Glutamatergic neuron (in vitro differentiated cells): Measurements from ENCODE around the gene TTC38. TPM values are rescaled to one million over a fixed set of nuclear protein-coding genes. Genes with fewer than 3 reads are reported as not detected.

ENCODE experiments used
- DNase-seq: peaks from one replicate; pipeline ENCODE4 v3.0.0; 2022
- H3K27ac Mint-ChIP-seq: one replicate; pipeline ENCODE4 v1.8.0; 2020; ENCODE audit warnings: mild to moderate bottlenecking, mixed read lengths, inconsistent platforms; ENCODE audit not compliant: unreplicated experiment
- H3K27me3 Mint-ChIP-seq: one replicate; pipeline ENCODE4 v1.8.0; 2020; ENCODE audit warnings: mild to moderate bottlenecking, moderate library complexity, mixed read lengths, inconsistent platforms; ENCODE audit not compliant: unreplicated experiment
- H3K36me3 Mint-ChIP-seq: one replicate; pipeline ENCODE4 v1.8.0; 2020; ENCODE audit warnings: mild to moderate bottlenecking, mixed read lengths, inconsistent platforms; ENCODE audit not compliant: unreplicated experiment
- H3K4me1 Mint-ChIP-seq: one replicate; pipeline ENCODE4 v1.8.0; 2020; ENCODE audit warnings: mild to moderate bottlenecking, low read depth, mixed read lengths, inconsistent platforms; ENCODE audit not compliant: unreplicated experiment
- H3K4me3 Mint-ChIP-seq: one replicate; pipeline ENCODE4 v1.8.0; 2020; ENCODE audit warnings: mild to moderate bottlenecking, mixed read lengths, inconsistent platforms; ENCODE audit not compliant: unreplicated experiment
- H3K9me3 Mint-ChIP-seq: one replicate; pipeline ENCODE4 v1.8.0; 2020; ENCODE audit warnings: mild to moderate bottlenecking, moderate library complexity, mixed read lengths, inconsistent platforms; ENCODE audit not compliant: unreplicated experiment
- total RNA-seq: library from RNA; stranded (reverse); fragmentation: NEBNext Ultra II Directional; extraction: Animal tissue kit (Norgen Biotek cat#: 25700); gene quantifications from one replicate; pipeline ENCODE4 v1.2.1, GENCODE V29; 2021; ENCODE audit not compliant: unreplicated experiment
- TF ChIP-seq, protein P1 (sequence below): fragments of 200-600 bp; sonication (generic); IDR thresholded peaks from one replicate; pipeline ENCODE4 v1.5.0; 2021; ENCODE audit not compliant: partially characterized antibody, unreplicated experiment

The TTC38 gene
- total RNA-seq, 1 donor from 2014 or later, result 12.5 TPM

DNA sequence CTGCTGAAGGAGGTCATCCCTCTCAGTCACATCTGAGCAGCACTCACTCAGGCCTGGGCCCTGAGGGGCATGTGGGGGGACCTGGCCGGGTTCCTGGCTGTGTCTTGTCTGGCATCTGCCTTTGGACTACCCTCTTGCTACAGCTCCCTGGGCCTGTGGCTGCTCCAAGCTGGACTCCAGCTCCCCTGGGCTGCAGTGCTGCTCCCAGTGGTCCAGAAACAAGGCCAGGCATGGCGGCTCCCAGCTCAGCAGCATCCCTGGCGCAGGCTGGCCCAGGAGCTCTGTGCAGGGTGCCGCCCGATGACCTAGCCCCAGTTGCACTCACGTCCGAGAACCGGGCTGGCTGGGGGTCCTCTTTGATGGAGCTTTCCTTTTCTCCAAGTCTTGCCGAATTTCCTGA, 23.0 kb upstream of the TTC38 start:
- TF ChIP-seq, protein P1, sequence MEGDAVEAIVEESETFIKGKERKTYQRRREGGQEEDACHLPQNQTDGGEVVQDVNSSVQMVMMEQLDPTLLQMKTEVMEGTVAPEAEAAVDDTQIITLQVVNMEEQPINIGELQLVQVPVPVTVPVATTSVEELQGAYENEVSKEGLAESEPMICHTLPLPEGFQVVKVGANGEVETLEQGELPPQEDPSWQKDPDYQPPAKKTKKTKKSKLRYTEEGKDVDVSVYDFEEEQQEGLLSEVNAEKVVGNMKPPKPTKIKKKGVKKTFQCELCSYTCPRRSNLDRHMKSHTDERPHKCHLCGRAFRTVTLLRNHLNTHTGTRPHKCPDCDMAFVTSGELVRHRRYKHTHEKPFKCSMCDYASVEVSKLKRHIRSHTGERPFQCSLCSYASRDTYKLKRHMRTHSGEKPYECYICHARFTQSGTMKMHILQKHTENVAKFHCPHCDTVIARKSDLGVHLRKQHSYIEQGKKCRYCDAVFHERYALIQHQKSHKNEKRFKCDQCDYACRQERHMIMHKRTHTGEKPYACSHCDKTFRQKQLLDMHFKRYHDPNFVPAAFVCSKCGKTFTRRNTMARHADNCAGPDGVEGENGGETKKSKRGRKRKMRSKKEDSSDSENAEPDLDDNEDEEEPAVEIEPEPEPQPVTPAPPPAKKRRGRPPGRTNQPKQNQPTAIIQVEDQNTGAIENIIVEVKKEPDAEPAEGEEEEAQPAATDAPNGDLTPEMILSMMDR, result no peak
- no peak for DNase-seq
- no peaks in the 10 kb centered on the region for H3K4me1 Mint-ChIP-seq
- no peaks in the 10 kb centered on the region for H3K36me3 Mint-ChIP-seq
- no peak overlapping the region for H3K27ac Mint-ChIP-seq
- peaks cover 4% of the 10 kb centered on the region for H3K27me3 Mint-ChIP-seq
- H3K4me3 Mint-ChIP-seq, result no peak overlapping the region
- peaks cover 5% of the 10 kb centered on the region for H3K9me3 Mint-ChIP-seq

DNA sequence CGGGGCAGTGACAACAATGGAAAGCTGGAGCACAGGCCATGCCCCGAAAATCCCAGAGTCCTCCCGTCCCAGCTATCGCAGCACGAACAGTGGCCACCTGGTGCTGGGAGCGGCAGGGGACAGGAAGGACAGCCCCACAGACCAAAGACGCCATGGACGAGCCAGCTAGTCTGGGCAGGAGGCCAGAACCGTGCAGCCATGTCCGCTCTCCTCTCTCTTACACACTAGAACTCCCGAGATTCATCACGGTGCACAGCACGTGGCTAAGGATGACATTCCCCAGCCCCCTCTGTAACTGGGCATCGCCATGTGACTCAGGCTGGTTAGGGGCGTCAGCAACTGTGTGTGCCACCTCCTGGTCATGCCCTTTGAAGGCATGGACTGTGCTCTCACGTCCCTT, 22.3 kb upstream of the TTC38 start:
- H3K36me3 Mint-ChIP-seq, result no peaks in the 10 kb centered on the region
- peaks cover 2% of the 10 kb centered on the region for H3K9me3 Mint-ChIP-seq
- no peak overlapping the region for H3K27ac Mint-ChIP-seq
- no peak for DNase-seq
- TF ChIP-seq, protein P1, result no peak
- no peak overlapping the region for H3K4me3 Mint-ChIP-seq
- peaks cover 4% of the 10 kb centered on the region for H3K27me3 Mint-ChIP-seq
- H3K4me1 Mint-ChIP-seq, result no peaks in the 10 kb centered on the region

DNA sequence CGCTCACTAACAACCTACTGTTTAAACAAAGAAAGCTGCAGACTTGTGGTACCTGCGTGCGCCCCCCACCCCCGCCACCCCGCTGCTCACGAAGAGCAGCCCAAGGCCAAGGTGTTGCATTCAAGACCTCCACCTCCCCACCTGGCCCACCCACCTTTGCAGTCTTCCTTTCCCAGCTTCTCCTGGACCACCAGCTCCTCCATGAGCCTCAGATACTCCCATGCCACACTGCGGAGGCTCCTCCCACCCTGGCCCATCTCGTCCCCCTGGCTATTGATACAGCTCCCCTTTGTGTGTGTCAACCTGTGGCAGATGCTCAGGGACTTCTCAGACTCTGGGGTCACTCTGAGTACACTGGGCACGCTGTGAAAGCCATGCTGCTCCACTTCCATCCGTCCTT, 21.6 kb upstream of the TTC38 start:
- peaks cover 4% of the 10 kb centered on the region for H3K27me3 Mint-ChIP-seq
- H3K4me1 Mint-ChIP-seq, result no peaks in the 10 kb centered on the region
- peaks cover 2% of the 10 kb centered on the region for H3K9me3 Mint-ChIP-seq
- DNase-seq, result no peak
- TF ChIP-seq, protein P1, result no peak
- H3K36me3 Mint-ChIP-seq, result no peaks in the 10 kb centered on the region
- H3K27ac Mint-ChIP-seq, result no peak overlapping the region
- no peak overlapping the region for H3K4me3 Mint-ChIP-seq

DNA sequence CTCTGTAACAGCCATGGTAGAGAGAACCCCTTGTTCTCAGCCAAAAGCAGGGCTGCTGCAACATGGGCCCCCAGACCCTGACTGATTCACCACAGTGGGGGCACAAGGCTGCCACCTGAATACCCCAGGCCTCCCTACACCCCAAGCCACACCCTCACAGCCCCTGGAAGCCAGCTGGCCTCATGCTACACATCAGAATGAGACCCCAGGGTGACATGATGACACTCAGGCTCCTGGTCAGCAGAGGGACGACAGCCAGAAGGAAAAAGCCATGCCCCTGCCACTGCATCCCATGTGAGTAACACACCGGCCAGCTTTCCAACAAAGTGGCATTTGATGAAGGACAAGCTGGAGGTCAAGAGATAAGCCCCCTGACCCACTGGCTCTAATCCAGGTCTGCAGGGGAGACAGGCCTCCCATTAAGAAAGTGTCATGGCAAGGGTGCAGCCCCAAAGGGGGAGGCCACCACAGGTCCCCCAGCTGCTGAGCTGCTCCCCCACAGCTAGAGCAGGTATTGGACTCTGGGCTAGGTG, 20.3 kb upstream of the TTC38 start:
- H3K27me3 Mint-ChIP-seq, result peaks cover 4% of the 10 kb centered on the region
- H3K36me3 Mint-ChIP-seq, result no peaks in the 10 kb centered on the region
- TF ChIP-seq, protein P1, result no peak
- H3K4me1 Mint-ChIP-seq, result no peaks in the 10 kb centered on the region
- H3K27ac Mint-ChIP-seq, result no peak overlapping the region
- H3K9me3 Mint-ChIP-seq, result peaks cover 2% of the 10 kb centered on the region
- H3K4me3 Mint-ChIP-seq, result no peak overlapping the region
- no peak for DNase-seq

DNA sequence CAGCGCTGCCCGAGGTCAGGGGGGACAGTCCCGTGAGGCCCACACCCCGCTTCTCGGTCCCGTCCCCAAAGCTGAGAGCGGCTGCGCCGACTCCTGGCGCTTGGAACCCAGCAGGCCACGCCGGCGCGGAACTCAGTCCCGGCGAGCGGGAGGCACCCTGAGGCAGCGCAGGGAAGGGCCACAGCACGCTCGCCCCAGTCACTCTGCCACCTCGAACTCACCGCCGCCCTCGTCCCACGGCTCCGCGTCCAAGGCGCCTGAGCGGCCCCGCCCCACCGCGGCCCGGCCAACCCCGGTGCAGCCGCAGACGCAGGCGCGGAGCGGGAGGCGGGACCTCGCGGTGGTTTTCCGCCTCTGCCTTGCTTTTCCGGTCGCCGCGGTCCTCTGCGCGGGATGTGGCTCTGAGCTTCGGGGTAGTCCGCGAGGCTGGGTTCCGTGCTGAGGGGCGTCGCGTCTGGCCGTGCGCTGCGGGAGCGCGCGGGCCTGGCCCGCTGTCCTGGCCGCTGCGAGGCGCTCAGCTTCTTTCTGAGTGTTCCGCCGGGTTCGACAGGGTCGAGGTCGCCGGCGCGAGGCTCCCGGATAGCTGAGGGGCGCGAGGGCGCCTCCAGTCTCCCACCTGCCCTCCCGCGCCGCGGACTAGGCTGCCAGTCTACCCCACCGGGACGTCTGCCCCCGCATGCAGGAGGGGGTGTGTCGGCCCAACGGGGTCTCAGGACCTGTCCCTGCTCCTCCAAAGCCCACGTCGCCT, 17.6 kb upstream of the TTC38 start, which contains the start of gene CDPF1:
TSS of gene CDPF1 (minus strand) at position 259 of the 748 bp plus-strand sequence. CDS start 2,009 bp downstream, outside the sequence.
- TF ChIP-seq, protein P1, result no peak
- no peaks in the 10 kb centered on the region for H3K36me3 Mint-ChIP-seq
- H3K4me1 Mint-ChIP-seq, result no peaks in the 10 kb centered on the region
- H3K27me3 Mint-ChIP-seq, result peaks cover 7% of the 10 kb centered on the region
- peak within 1 kb of the TSS; percentile 85 for H3K4me3 Mint-ChIP-seq
- DNase-seq, result peak; percentile 93
- peak within 1 kb of the TSS; percentile 48 for H3K27ac Mint-ChIP-seq
- peaks cover 2% of the 10 kb centered on the region for H3K9me3 Mint-ChIP-seq
